ENCODE results near the gene SMC1B.
"Not testable (repeated sequence)": the region's sequence is repeated elsewhere in the genome, so short reads cannot be mapped to it uniquely, and the experiment has no call there.

The SMC1B gene

DNA sequence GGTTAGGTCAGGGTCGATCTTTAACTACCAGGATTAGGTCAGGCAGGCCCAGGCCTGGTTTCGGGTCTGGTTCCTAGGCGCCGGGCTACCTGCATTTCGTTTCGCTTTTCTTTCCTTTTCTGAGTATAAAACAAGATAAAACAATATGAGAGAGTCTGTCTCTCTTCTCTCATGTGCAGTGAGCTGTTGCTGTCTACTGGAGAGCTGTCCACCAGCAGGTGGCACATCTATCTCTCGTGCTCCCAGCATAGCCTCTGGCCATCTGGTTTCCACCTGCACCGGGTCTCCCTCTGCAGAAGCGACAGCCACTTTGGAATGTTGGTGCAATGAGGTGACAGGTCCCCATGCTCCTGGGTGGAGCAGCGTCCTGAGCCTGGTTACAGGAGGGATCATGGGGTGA is 27.7 kb upstream of the SMC1B start:
- DNase-seq: peak; percentile 69

DNA sequence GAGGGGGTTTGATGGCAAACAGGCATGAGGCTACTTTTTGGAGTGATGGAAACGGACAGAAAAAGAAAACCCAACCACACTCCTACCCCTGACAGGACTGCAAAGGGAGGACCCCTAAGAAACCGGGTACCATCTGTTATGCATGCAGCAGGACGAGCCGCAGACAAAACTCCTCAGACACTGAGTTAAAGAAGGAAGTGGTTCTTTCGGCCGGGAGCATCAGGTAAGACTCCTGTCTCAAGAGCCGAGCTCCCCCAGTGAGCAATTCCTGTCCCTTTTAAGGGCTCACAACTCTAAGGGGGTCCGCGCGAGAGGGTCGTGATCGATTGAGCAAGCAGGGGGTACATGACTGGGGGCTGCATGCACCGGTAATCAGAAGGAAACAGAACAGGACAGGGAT is 27.3 kb upstream of the SMC1B start:
- not testable (repeated sequence) for DNase-seq

DNA sequence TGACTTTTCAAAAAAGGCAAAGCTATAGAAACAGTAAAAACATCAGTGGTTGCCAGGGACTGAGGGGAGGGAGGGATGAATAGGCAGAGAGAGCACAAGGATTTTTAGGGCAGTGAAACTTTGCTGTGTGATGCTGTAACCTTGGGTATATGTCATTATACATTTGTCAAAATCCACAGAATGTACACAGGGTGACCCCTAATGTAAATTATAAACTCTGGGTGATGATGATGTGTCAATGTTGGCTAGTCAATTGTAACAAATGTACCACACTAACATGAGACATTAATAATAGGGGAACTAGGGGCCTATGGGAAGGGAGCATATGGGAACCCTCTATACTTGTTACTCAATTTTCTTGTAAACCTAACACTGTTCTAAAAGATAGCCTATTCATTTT is 24.9 kb upstream of the SMC1B start:
- DNase-seq: no peak

DNA sequence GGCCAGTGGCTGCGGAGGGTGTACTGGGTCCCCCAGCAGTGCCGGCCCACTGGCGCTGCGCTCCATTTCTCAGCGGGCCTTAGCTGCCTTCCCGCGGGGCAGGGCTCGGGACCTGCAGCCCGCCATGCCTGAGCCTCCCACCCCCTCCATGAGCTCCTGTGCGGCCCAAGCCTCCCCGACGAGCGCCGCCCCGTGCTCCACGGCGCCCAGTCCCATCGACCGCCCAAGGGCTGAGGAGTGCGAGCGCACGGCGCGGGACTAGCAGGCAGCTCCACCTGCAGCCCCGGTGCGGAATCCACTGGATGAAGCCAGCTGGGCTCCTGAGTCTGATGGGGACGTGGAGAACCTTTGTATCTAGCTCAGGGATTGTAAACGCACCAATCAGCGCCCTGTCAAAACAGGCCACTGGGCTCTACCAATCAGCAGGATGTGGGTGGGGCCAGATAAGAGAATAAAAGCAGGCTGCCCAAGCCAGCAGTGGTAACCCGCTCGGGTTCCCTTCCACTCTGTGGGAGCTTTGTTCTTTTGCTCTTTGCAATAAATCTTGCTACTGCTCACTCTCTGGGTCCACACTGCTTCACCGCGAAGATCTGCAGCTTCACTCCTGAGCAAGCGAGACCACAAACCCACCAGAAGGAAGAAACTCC is 23.6 kb upstream of the SMC1B start:
- DNase-seq: not testable (repeated sequence)

DNA sequence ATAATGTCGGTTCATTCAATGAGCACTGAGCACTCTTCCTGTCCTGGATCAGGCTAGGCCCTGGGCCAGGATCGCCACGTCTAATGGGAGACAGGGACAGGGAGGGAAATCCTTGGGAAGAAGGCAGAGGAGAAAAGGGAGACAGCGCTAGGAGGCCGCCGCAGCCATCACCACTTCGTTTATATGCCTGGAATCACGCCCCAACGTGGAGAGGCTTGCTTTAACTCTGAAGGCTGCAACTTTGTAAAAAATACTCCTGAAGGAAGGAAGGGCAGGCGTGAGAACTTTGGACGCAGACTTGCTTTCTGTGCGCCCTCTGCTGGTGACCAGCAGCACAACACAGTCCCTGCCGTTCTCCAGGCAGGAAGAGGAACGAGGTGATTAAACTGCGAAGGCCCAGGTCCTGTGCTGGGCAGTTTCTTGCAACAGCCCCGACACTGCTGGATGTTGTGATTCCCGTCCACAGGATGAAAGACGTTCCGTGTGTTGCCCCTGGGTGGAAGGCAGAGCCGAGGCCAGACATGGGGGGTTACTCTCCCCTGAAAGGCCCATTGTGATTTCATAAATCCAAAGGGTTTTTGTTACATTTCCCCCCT is 22.2 kb upstream of the SMC1B start:
- peak; percentile 92 for DNase-seq

DNA sequence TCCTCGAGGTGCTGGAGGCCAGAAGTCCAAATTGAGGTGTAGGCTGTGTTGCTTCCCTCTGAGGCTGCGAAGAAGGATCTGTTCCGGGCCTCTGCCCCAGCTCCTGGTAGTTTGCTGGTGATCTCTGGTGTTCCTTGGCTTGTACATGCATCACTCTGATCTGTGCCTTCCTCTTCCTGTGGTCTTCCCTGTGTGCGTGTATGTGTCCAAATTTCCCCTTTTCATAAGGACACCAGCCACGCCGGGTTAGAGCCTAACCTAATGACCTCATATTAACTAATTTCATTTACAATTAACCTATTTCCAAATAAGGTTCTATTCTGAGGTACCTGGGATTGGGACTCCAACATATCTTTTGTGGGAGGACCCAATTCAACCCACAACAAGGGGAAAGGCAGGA is 21.6 kb upstream of the SMC1B start:
- no peak for DNase-seq

DNA sequence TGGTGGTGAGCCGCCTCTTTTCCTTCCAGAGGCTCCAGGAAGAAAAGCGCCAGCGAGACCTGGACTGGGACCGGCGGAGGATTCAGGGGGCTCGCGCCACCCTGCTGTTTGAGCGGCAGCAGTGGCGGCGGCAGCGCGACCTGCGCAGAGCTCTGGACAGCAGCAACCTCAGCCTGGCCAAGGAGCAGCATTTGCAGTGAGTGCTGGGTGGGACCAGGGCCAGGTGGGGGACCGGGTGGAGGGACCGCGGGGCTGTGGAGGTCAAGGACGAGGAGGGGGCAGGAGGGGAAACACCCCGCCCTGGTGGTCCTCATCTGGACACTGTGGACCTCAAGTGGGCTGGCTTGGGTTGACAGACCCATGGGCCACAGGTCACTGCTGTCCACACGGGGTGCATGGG is 17.5 kb upstream of the SMC1B start:
- DNase-seq: no peak

DNA sequence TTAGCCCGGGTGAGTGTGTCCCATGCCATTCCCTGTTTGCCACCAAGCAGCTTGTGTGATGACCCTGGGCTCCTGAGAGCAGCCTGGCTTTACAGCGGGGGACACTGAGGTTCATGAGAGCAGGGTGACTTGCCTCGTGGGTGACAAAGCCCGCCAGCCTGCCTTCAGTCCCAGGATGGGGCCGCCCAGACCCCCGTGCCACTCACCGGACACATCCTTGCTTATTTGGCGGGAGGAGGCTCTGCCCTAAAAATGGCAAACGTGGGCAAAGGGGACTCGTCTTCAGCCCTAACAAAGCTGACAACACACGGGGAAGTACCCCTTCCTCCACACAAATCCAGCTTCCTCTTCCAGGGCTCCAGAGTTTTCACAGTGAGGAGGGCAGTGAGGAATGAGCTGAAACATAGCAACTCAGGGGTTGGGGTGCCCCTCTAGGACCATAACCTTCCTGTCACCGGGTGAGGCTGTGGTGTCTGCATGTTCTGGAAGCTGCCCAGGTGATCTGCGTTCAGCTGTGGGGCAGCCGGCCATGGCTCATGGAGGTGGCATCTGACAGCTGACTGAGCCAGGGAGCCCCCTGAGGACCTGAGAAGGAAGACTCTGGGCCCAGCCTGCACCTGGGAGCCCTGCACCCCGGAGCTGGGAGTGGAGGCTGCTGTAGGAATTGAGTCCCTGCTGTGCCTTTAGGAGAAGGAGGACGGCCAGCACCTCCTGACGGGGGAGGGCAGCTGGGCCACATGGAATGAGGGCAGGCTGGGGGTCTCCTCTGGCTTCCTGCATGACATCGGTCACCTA is 16.8 kb upstream of the SMC1B start:
- no peak for DNase-seq

DNA sequence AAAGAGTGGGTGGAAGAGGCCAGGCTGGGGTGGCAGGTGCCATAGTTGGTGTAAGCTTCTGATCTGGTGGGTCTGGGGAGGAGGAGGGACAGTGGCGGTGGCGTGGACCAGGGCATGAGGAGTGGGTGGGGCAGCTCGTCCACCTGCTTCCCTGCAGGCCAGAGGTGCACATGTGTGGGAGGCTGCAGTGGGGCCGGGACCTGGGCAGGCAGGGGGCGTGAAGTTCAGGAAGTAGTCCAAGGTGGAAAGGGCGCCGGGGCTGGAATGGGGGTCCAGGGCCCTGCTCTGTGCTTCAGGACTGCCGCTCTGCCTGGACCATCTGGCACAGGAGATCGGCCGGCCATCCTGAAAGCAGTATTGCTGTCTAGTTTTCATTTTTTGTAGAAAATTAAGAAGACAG is 16.0 kb upstream of the SMC1B start:
- no peak for DNase-seq

DNA sequence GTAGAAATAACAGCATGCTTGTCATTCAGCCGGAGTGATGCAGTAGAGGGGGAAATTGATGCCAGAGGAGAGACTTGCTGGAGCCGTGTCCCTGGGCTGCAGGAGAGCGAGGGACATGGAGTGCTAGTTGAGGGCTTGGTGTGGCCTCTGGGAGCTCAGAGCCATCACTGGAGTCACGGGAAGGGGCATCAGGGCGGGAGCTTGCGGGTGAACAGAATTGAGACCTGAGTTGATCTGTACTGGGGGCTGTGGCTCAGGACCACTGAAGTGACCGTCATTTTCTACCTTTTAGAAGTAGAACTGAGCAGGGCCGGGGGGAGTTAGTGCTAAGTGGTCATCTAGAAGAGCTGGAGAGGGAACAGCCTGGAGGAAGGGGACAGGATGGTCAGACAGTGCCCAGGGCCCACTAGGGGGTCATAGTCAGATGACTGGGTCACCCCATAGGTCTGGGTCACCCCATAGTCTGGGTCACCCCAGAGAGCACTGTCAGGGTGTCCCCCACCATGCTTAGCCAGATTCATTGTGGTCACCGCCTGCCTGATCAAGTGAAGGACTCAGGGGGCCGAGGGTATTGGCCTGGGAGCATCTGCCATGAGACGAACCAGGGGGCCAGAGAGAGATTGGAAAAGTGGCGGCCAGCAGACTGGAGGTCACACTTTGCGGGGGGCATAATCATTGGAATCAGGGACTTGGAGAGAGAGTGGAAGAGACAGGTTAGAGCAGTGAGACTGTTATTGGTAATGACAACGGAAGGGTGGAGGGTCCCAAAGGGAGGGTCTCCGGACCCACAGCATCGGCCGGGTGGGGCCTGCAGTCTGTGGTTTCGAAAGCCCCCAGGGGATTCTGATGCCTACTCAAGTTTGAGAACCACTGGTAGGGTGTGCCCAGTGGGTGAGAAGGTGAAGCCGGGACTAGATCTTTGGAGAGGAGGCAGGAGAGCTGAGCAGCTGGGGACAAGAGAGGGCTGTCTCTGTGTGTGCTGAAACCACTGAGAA is 15.3 kb upstream of the SMC1B start:
- DNase-seq: no peak

DNA sequence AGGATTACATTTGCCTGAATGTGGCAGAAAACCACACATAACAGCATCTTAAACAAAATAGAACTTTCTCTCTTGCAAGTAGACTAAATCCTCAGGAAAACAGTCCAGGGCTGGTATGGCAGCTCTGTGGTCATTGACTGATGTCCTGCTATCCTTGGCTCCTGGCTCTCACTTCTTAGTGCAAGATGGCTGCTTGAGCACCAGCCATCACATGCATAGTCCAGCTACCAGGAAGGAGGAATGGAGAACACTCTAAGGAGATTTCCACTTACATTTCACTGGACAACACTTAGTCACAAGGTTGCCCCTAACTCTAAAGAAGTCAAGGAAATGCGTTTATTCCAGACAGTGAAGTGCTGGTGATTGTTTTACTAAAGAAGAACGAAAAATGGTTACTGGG is 13.7 kb upstream of the SMC1B start:
- DNase-seq: no peak

DNA sequence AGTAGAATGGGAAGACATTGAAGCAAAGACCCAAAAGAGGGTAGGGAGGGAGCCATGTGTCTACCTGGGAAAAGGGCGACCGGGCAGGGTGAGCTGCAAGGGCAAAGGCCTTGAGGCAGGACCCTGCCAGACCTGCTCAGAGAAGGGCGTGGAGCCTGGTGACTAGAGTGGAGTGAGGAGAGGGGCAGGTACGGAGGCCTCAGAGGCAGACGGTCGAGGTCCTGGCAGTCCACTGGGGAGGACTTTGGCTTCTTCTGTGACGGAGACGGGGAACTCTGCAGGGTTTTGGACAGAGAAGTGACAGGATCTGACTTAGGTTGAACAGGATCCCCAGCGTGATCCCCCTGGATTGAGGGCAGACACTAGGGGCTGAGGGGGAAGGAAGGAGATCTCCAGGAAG is 13.0 kb upstream of the SMC1B start:
- no peak for DNase-seq

DNA sequence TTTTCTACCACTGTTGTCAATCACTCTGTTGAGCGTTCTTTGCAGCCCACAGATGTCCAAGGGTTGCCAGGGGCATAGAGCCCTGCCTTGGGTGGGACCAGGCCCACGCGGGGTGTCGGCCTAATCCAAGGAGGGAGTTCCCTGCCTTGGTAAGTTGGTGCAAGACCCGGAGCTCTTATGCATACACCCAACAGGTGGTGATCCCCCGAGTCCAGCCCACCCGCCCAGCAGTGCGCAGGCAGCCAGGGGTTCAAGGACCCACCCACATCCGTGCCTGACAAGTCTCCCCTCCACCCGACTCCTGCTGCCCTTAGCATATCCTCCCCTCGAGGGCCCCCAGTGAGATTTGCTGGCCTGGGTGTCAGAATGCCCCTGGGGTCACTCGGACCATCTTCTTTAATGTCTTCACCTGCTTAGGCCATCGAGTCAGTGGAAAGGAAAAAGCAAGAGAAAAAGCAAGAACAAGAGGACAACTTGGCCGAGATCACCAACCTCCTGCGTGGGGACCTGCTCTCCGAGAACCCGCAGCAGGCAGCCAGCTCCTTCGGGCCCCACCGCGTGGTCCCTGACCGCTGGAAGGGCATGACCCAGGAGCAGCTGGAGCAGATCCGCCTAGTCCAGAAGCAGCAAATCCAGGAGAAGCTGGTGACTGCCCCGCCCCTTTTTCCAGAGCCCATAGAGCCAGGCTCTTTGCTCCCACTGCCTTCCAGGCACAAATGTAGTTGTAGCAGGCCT is 12.3 kb upstream of the SMC1B start:
- DNase-seq: no peak

DNA sequence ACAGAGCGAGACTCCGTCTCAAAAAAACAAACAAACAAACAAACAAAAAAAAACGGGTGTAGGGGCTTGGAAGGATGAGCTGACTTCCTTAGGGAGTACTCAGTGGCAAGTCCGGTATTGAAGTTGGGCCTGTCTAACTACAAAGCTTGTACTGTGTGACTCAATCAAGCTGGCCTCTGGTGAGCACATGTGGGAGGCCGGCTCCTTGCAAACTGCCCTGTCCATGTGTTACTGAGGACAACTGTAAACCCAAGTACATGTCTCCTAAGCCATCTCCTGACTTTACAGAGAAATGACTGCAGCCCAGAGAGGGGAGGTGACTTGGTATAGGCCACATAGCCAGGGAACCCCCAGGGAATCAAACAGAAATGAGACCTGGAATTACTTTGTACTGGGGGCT is 11.7 kb upstream of the SMC1B start:
- DNase-seq: no peak

DNA sequence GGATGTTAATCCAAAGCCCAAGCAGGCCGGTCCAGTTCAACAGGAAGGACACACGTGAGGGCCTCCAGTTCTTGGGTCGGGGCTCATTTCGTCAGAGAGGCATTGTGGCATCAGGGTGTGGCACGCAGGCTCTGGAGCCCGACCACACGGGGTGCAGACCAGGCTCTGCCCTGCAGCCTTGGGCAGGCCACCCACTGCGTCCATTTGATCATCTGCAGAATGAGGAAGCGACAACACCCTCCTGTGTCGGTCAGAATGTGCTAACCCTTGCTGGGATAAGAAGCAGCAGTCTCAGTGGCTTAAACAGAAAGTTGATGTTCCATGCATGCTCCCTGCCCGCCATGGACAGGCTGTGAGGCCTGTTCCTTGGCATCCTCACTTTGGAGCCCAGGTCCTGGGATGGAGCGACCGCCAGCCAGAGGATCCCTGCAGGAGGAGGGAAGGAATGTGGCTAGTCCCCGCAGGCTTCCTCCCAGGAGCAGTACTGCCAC is 10.9 kb upstream of the SMC1B start:
- peak; percentile 31 for DNase-seq

DNA sequence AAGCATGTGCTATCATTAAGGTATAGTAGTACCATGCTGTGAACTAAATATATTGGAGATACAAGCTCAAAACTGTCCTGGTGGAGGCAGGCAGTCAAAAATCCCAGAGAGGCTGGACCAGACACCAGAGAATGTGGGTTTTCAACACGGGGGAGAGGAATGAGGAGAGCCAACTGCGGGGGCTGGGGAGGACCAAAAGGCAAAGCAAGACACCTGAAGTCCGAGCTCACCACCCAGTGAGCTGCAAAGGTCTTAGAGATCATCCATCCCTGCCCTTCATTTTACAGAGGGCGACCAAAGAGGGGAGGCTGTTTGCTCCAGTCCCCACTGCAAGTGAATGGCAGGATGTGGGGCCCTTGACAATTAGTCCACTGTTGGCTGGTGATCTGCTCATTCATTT is 10.1 kb upstream of the SMC1B start:
- no peak for DNase-seq

DNA sequence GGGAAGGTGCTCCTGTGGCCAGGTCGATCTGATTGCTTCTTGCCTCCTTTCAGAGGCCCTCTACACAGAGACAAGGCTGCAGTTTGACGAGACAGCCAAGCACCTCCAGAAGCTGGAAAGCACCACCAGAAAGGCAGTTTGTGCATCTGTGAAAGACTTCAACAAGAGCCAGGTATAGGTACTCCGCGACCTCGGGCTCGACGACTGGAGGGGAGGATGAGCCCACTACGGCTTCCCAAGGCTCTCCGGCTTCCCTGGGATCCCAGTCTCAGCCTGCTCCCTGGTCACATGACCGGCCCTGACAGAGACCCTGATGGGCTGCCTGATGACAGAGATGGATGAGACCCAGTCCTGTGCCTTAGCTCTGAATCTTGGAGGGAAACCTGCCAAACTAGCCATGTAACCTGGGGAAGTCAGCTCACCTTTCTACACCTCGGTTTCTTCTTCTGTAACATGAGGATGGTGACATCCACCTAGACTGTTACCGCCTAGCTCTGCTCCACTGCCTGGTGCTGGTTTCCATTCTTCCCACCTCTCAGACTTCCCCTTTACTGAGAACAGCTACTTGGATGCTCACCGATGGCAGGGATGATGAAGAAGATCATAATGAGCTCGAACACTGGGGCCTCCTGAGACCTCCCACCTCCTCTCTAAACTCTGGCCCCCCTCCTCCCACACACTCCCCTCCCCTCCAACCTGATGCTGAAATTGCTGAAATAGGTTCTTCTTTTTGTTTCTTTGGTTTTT is 9.0 kb upstream of the SMC1B start:
- DNase-seq: no peak

DNA sequence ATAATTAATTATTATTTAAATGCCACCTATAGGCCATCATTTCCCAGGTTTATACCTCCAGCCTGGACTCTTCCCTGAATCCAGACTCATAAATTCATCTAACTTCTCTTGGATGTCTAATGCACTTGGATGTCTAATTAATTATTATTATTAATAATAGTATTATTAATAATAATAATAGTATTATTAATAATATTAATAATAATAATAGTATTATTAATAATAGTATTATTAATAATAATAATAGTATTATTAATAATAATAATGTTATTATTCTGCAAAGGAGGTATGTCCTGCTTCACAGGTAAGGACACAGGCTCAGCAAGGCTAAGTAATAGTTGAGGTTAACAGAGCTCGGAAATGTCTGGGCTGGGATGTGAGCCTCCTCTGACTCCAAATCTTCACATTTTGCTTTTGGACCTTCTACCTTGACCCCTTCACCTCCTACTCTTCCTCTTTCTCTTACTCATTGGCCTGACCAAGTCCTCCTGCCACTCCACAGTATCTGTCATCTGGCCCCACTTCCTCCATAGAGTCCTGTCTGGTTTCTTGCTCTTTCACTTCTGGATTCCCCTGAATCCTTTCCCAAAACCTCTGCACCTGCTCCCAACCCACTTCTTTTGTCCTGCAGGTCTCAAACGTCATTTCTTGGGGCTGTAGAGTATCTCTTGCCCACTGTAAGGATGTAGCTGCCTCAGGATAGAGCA is 8.1 kb upstream of the SMC1B start:
- DNase-seq: no peak

DNA sequence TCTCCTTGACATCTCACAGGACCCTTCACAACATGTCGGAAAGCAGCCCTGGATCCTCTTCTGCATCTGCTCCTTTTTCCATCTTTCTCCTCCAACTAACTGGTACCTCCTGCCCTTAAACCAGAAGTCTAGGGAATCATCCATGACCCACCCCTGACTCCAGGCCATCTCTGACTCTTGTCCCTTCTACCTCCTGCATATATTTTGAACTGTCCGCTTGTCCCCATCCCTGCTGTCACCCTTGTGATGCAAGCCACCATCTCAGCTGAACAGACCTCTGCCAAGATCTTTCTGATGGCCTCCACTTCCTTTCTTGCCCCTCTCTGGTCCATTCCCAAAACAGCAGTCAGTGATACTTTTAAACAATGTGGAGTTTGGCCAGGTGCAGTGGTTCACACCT is 7.1 kb upstream of the SMC1B start:
- DNase-seq: no peak

DNA sequence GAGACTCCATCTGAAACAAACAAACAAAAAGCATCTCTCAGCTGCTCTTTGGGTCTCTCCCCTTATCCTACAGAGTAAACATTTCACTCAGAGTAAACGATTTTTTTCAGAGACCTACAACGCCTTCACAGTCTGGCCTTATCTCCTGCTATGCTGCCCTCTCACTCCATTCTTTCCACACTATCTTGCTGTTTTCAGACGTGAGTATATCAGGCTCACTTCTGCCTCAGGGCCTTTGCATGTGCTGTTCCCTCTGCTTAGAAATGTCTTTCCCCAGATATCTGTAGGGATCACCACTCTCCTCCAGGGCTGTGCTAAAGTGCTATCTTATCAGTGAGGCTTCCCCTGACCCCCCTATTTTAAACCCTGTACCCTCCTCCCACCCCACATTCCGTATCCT is 6.6 kb upstream of the SMC1B start:
- no peak for DNase-seq

DNA sequence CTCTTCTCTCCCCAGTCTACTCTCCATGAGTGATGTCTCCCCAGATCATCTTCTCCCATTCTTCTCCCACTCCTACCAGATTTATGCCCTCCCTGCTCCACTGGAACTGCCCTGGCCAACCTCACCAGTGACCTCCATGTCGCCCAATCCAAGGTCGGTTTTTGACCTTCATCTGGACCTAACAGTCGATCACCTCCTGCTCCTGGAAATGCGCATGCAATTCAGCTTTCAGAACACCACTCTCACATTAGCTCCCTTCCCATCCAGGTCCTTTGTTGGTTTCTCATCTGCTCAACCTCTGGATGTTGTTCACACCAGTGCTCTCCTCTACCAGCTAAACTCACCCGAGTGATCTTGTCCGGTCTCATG is 5.4 kb upstream of the SMC1B start:
- DNase-seq: no peak

Data from hematopoietic multipotent progenitor cell treated with erythropoietin and hydrocortisone succinate and interleukin-3 and kit ligand, for 4 days (in vitro differentiated cells).